ENCODE results near the gene PRDX6.
"Not testable (repeated sequence)": the region's sequence is repeated elsewhere in the genome, so short reads cannot be mapped to it uniquely, and the experiment has no call there.

The PRDX6 gene

DNA sequence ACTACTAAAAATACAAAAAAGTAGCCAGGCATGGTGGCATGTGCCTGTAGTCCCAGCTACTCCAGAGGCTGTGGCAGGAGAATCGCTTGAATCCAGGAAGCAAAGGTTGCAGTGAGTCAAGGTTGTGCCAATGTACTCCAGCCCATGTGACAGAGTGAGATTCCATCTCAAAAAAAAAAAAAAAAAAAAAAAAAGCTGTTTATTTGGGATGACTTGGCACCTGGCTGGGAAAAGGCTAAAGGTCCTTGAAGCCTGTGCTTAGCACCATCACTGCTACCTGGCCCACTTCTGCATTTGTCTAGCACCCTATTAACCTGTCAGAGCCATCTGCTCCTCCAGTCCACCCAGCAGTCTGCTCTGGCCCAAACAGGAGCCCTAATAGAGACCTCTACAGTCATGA is 25.0 kb downstream of the PRDX6 start:
- no peak for DNase-seq

DNA sequence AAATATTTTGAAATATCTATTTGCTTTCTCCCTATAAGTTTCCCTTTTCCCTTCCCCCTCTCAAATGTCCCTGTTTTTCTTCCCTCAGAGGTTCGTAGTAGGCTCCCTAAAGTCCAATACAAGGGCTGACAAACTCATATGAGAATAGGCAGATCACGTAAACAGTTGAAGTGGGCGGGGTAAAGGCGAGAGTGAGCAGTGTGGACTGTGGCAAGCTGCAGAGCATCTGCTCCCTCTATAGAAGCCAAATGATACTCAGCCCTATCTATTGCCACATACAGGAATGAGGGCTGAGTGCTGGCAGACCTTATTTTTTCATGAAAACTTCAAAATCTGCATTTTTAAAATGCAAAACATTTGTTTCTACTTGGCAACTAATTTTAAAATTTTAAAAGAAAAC is 26.3 kb downstream of the PRDX6 start:
- DNase-seq: no peak

DNA sequence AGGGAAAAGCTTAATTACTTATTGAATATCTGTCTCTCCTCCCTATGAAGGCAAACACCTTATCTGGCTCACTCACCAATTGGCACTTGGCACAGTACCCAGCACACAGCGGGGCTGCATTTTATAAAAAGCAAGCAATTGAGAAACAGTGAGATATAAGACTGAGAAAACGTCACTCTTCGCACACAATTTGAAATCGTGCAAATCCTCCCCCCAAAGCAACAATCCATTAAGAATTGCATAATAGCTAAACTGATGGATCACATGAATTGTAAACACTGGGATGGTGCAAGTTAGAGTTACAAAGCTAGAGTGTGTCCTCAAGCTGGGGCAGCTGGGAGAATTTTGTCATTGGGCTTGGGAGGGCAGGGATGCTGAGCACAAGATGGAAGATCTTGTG is 27.1 kb downstream of the PRDX6 start:
- no peak for DNase-seq

DNA sequence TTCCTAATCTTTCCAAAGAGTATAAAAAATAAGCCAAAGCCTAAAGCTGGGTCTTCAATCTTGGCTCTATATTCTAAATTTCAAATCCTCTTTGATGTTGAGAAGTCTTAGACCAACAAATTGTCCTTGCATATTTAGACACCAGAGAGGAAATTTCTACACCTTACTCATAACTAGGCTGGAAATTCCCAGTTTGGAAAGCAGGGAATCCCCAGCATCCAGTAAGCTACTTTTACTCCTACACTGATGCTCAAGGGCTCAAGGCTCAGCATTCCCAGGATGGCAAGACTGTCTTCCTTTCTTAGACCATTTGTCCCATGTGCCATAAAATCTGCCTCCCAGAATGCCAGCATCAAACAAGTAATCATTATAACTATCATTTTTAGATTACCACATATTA is 28.3 kb downstream of the PRDX6 start:
- no peak for DNase-seq

DNA sequence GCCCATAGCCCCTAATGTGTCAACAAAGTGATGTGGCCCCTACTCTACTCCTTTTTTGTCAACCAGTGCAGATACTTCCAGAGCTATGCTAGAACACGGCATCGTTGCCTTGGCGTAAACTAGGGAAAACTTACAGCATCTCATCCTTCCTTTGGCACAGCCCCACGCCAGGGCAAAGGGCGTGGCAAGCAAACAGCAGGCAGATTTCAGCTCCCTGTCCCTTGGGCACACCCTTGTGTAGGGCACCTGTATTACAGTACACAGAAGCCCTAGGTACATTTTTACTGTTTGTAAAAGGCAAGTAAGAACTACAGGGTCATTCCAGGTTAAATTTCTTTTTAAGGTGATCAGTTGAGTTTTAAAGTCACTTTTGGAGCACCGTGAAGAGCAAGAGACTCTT is 29.3 kb downstream of the PRDX6 start:
- DNase-seq: no peak

DNA sequence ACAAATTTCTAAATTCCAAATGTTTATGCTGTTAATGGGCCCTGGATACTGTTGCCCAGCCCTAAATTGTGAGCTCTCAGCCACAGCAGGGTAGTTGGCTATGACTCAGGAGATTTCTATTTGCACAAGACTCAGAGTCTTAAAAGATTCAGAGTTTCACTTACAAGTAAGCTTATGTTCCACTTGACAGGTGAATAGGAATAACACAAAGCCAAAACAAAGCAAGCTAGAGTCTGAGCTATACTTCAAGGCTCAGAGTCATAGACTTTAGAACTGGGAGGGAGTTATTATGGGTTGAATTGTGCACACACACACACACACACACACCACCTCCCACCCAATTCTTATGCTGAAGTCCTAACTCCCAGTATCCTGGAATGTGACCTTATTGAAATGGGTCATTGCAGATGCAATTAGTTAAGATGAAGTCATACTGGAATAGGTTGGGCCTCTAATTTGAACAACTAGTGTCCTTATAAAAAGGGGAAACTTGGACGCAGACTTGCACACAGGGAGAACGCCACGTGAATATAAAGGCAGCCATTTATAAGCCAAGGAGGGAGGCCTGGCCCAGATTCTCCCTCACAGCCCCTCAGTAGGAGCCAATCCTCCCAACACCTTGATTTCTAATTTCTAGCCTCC is 30.2 kb downstream of the PRDX6 start:
- no peak for DNase-seq

DNA sequence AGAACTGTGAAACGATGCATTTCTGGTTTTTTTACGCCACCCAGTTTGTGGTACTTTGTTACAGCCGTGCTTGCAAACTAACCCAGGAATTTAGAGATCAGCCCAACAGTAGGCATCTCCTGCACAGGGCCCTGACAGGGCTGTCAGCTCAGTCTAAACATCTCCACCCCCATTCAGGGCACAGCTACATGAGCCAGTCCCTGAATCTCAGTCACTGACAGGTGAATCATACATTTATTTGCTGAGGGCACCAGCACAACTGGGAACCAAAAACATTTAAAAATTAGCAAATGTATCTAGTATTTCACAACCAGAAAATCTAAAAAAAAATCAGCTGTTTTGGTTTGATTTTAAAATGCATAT is 30.7 kb downstream of the PRDX6 start:
- no peak for DNase-seq

DNA sequence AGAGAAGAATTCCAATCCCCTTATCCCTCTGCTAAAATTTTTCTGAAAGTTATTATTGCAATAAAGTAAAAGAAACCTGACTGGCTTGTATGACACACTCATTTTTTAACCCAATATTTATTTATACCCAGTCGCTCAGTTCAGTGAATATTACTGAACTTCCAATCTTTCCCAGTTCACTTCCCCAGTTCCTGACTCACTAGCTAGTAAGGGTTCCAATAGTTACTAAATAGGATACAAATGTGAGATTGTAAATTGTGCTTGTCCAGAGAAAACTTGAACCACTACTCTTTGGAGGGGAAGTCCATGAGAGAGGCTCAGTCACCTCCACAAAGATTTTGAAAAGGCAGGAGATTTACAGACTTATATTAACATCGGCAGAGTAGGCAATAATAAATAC is 31.4 kb downstream of the PRDX6 start:
- no peak for DNase-seq

DNA sequence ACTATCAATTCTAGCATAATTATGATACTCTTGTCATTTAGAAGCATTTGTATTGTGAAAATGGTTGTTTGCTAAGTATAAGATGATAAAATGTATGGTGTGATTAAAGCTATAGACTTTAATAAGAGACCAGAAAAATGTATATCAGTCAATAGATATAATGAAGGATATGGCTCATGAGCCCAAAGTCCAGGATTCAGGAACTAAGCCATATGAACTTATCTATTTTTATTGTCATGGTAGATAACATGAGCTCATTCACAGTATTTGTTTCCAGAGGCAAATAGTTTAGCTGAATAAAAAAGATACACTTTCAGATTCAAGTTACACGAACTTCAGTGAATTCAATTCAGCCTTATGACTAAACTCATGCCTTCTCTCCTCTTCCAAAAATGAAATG is 32.7 kb downstream of the PRDX6 start:
- DNase-seq: no peak

DNA sequence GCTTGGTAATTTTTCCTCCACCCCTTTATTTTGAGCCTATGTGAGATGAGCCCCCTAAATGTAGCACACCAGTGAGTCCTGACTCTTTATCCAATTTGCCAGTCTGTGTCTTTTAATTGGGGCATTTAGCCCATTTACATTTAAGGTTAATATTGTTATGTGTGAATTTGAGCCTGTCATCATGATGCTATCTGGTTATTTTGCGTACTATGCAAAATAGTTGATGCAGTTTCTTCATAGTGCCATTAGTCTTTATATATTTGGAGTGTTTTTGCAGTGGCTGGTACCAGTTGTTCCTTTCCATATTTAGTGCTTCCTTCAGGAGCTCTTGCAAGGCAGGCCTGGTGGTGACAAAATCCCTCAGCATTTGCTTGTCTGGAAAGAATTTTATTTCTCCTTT is 37.4 kb downstream of the PRDX6 start:
- DNase-seq: not testable (repeated sequence)

DNA sequence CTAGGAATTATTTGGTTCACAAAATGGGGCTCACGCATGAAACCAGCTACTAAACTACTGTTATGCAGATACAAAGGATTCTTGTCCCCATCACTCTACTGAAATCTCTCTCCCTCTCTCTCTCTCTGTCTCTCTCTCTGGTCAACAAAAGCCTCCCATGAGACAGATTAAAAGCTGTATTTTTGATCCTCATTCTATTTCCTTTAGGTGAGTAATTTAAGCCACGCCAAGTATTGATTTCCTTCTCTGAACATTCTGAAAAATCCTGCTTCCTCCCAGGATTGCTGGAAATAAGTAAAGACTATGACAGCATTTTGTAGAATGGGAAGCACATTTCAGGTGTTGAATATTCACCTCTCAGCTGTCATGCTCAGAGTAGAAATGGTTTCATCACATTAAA is 43.7 kb downstream of the PRDX6 start:
- DNase-seq: no peak

DNA sequence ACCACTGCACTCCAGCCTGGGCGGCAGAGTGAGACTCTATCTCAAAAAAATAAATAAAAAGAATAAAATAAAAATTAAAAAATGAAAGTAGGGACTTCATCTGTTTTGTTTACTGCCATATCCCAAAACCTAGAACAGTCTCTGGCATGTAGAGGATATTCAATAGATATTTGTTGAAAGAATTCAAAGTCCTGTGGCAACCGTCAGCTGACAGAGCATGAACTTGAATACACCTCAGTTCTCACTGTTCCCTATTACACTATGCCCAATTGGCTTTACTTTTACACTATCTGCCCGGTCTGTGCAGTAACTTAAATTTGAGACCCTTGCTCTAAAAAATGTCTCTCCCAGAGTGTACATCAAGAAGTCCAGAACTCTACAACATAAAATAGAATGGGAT is 46.2 kb downstream of the PRDX6 start:
- no peak for DNase-seq

DNA sequence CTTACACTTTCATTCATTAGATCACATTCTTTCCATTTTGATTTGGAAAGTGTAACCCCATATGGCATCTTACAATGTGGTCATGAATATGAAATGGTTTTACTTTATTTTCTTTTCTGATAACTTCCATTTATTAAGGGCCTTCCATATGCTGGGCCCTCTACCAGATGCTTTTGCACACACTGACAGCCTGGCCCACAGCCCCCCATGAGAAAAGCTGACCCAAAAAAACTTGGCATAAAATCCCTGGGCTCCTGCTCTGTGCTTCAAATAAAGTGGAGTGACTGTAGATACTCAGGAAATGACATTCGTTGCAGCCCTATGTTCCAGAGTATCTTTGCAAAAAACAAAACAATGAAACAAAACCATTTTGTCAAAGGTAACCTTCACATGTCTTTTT is 48.8 kb downstream of the PRDX6 start:
- DNase-seq: no peak

DNA sequence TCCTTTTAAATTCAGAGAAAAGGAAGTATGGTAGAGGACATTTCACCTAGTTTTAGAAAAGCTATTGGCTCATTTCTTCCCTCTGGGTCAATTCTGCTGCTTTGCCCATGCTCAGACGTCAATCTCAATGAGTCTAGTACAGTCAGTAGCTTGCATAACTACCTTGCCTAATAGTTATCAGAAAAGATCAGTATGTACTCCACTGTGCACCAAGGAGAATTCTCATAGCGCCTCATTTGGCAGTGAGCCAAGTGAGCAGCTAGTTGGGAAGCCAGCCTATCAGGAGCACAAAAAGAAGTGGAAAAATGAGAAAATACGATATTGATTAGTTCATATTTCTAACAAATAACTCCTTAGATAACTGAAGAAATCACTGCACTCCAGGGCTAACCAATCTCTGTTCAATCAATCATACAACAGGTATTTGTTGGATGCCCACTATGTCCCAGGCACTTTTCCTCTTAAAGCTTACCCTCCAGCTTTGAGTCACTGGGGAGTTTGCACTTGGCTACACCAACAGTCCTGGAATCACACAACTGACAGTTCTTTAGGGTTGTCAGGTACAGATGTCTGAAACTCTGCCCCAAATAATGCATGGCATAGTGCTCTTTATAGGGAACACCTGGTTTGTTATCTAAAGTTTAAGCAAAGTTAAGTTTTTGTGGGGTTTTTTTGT is 50.2 kb downstream of the PRDX6 start:
- no peak for DNase-seq

DNA sequence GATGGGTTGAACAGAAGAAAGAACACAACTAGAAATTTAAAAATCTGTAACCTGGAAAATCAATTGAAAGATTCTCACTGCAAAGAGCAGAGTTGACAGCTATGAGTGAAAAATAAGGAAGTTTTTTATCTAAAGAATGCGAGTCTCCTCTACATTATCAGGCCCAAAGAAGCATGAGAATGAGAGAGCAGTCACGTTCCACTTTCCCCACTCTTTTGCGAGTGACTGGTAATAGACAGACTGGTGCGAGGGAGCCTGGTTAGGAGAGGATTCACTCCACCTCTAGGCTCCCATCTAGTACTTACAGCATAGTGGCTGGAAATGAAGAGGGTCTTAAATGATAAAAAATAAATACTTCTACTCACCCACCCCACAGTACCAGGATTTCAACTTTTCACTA is 52.0 kb downstream of the PRDX6 start:
- no peak for DNase-seq

DNA sequence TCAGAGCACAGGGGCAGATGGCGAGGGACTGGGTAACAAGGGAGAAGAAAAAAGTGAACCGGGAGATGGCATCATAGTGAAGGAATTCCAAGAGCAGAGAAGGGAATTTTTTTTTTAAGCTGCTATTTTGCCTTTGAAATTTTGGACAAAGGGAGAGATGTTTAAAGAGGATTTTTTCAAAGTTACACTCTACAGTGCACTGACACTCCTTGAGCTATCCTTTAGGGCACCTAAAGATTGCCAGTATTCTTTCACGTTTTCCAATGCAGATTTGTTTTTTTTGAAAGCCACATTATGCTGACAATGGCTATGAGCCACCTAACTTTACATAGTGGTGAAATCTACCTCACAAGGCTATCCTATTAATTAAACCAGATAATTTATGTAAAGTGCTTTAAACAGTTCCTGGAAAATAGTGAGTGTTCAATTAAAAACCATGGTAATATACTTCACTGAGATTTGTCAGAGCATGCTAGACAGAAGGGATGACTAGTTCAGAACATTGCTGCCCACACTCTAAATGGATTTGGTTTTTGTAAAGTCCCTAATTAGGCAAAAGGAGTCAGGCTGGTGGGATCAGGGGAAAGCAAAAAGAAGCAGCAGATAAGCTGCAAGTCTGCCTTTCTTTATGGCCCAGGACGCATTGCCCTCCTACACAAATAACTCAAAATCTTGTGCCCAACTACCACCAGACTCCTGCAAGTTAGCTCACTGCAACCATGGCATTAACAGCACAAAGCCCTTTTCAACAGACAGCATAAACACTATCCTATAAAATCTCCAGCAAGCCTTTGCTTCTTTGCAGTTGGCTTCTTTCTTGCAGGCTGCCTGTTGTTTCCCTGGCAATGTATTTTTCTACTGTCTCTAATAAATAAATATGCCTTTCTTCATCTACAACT is 53.9 kb downstream of the PRDX6 start:
- DNase-seq: no peak

DNA sequence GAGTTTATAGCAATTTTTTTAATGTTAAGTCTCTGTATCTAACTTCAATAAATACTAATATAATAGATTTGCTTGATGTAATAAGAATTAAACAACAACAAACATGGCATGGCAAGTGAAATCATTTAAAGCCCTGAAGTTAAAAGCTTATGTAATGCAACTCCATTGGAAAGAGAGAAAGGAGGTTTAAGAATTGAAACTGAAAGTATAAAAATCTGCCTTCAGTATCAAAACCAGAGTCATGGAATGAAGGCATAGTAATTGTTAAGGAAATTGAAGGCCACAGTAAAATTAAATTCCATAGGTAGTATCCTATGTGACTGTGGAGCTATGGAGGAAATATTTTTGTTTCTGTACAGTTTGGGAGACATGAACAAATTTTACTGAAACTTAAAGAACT is 55.1 kb downstream of the PRDX6 start:
- DNase-seq: no peak

DNA sequence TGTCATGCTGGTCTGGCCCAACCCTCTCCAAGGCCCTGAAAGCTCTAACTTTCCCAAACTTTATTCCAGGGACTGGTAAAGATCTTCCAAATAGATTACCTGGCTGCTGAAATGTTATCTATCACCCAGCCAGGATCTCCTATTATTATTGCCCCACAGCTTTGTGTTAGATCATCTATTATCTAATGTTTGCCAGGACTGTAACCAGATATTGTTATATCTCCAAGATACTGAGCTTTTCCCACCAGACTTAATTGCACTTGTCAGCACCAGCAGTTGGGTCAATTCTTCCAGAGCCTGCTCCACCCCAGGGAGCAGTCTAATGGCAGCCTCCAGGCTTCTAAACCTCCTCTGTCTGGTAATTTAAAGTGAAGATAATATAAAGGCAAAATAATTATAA is 59.1 kb downstream of the PRDX6 start:
- no peak for DNase-seq
